ENCODE measurements around the gene ANAPC15. TPM values are rescaled to one million over a fixed set of nuclear protein-coding genes. Genes with fewer than 3 reads are reported as not detected.

Gene ANAPC15
- total RNA-seq, 3 donors from 2014 or later (not counting 1 experiment from before 2014, with no cell fraction given): 22.0 to 38.3 (median 29.7) TPM

DNA sequence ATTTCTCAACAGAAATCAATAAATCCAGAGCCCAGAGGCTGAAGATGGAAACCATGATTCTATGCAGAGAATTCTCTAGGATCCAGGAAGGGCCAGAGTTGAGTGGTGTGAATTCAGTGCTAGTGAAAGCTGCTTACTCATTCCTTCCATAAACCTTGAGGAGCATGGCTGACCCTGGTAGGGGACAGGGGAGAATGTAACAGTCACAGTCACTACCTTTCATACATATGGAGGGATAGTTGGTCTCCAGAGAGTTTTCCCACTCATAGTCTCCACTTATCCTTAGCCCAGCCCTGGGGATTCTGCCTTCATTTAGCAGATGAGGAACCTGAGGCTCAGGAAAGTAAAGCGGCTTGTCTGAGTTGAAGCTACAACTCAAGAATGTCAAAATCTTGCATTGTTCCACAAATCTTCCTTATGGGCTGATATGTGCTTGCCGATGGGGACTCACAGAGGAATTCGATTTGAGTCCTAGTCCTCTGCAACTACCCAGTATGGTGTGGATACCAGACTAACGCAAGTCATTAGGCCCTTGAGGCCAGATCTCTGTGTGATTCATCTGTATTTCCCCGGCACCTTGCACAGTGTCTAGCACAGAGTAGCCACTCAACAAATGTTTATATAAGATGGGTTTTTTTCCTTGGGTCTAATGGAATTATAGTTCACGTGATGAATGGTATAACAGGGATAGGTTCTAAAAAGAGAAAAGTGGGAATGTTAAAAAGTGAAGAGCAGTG, 3.7 kb upstream of the ANAPC15 start:
- intact Hi-C loops (cut with micrococcal nuclease): no loop called here
- no peak overlapping the region for H3K27ac ChIP-seq (ENCODE audit: low read length)
- TF ChIP-seq, protein P1, sequence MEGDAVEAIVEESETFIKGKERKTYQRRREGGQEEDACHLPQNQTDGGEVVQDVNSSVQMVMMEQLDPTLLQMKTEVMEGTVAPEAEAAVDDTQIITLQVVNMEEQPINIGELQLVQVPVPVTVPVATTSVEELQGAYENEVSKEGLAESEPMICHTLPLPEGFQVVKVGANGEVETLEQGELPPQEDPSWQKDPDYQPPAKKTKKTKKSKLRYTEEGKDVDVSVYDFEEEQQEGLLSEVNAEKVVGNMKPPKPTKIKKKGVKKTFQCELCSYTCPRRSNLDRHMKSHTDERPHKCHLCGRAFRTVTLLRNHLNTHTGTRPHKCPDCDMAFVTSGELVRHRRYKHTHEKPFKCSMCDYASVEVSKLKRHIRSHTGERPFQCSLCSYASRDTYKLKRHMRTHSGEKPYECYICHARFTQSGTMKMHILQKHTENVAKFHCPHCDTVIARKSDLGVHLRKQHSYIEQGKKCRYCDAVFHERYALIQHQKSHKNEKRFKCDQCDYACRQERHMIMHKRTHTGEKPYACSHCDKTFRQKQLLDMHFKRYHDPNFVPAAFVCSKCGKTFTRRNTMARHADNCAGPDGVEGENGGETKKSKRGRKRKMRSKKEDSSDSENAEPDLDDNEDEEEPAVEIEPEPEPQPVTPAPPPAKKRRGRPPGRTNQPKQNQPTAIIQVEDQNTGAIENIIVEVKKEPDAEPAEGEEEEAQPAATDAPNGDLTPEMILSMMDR (IDR thresholded peaks at IDR 0.05): no peak
- Mint-ChIP-seq H3K4me3 (no peak overlapping the region), H3K27me3 (ENCODE audit: low read depth in 2 of 2) (peaks cover 7 to 25% of the 10 kb centered on the region in 2 donors), H3K4me1 (peaks cover 16 to 22% of the 10 kb centered on the region in 2 donors), H3K36me3 (no peaks in the 10 kb centered on the region), H3K9me3 (no peaks in the 10 kb centered on the region), H3K27ac (no peak overlapping the region)
- no peaks in the 10 kb centered on the region for H3K9me3 ChIP-seq (ENCODE audit: control insufficient read depth, insufficient read depth, low read length)
- no peaks in the 10 kb centered on the region for H3K36me3 ChIP-seq (ENCODE audit: control insufficient read depth, insufficient read depth, low read length)
- no peaks in the 10 kb centered on the region for H3K27me3 ChIP-seq (ENCODE audit: control insufficient read depth, insufficient read depth, low read length)
- H3K4me1 ChIP-seq (ENCODE audit: control insufficient read depth, insufficient read depth, low read length): peaks cover 16% of the 10 kb centered on the region
- WGBS (ENCODE audit: insufficient coverage): 91% methylated on average over 6 of the region's 6 CpGs
- H3K4me3 ChIP-seq (ENCODE audit: low read length): no peak overlapping the region
- DNase-seq (no peak), ATAC-seq (no peak)

DNA sequence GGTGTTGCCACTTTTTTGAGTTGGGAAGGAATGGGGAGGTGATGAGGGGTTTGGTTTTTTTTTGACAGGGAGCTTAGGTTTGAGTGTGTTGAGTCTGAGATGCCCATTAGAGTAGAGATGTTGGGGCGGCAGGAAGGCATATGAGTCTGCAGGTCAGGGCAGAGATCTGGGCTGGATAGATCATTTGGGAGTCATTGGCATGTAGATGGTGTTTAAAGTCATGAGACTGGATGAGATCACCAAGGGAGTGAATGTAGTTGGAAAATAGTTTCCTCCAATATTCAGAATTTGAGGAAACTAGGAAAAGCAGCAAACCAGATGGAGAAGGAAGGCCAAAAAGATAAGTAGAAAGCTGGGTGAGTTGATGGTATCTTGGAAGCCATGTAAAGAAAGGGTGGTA, 2.1 kb upstream of the ANAPC15 start:
- no peaks in the 10 kb centered on the region for H3K36me3 Mint-ChIP-seq
- Histone ChIP-seq H3K4me1 (ENCODE audit: control insufficient read depth, insufficient read depth, low read length) (peaks cover 19% of the 10 kb centered on the region), H3K27ac (ENCODE audit: low read length) (no peak overlapping the region), H3K4me3 (ENCODE audit: low read length) (no peak overlapping the region), H3K36me3 (ENCODE audit: control insufficient read depth, insufficient read depth, low read length) (no peaks in the 10 kb centered on the region), H3K27me3 (ENCODE audit: control insufficient read depth, insufficient read depth, low read length) (no peaks in the 10 kb centered on the region), H3K9me3 (ENCODE audit: control insufficient read depth, insufficient read depth, low read length) (no peaks in the 10 kb centered on the region)
- peaks cover 20 to 24% of the 10 kb centered on the region in 2 donors for H3K4me1 Mint-ChIP-seq
- intact Hi-C loops (cut with micrococcal nuclease): no loop called here
- WGBS (ENCODE audit: insufficient coverage): 90% methylated on average over 1 of the region's 1 CpG
- DNase-seq: no peak
- ATAC-seq: no peak
- TF ChIP-seq, protein P1 (IDR thresholded peaks at IDR 0.05): no peak
- H3K4me3 Mint-ChIP-seq: no peak overlapping the region
- no peaks in the 10 kb centered on the region for H3K9me3 Mint-ChIP-seq
- H3K27ac Mint-ChIP-seq: peak overlapping the region in 1 of 2 donors; percentile 95
- peaks cover 7 to 25% of the 10 kb centered on the region in 2 donors for H3K27me3 Mint-ChIP-seq (ENCODE audit: low read depth in 2 of 2)

GRCh38 chr11:72112978-72113808, 698 bp upstream of the ANAPC15 start:
- 72% methylated on average over 7 of the region's 9 CpGs for WGBS (ENCODE audit: insufficient coverage)
- Histone ChIP-seq H3K27me3 (ENCODE audit: control insufficient read depth, insufficient read depth, low read length) (no peaks in the 10 kb centered on the region), H3K36me3 (ENCODE audit: control insufficient read depth, insufficient read depth, low read length) (peaks cover 2% of the 10 kb centered on the region), H3K27ac (ENCODE audit: low read length) (peak overlapping the region; percentile 90), H3K4me3 (ENCODE audit: low read length) (peak overlapping the region; percentile 69), H3K9me3 (ENCODE audit: control insufficient read depth, insufficient read depth, low read length) (no peaks in the 10 kb centered on the region), H3K4me1 (ENCODE audit: control insufficient read depth, insufficient read depth, low read length) (peaks cover 19% of the 10 kb centered on the region)
- H3K9me3 Mint-ChIP-seq: no peaks in the 10 kb centered on the region
- no peaks in the 10 kb centered on the region for H3K36me3 Mint-ChIP-seq
- ATAC-seq (no peak), DNase-seq (peak in 1 of 2 donors; percentile 26)
- intact Hi-C loops (cut with micrococcal nuclease): loop anchor here (1.0 to 2.0 kb wide), 4 partner anchors 10 to 185 kb away; partner anchors contain the start of genes LAMTOR1, LRRC51, NUMA1 and XNDC1N
- peak overlapping the region; percentile 95 to 96 for H3K27ac Mint-ChIP-seq
- TF ChIP-seq, protein P1 (IDR thresholded peaks at IDR 0.05): no peak
- H3K4me3 Mint-ChIP-seq: peak overlapping the region; percentile 94
- H3K27me3 Mint-ChIP-seq (ENCODE audit: low read depth in 2 of 2): peaks cover 7 to 23% of the 10 kb centered on the region in 2 donors
- H3K4me1 Mint-ChIP-seq: peaks cover 20 to 24% of the 10 kb centered on the region in 2 donors
